Measurements from ENCODE around the gene CHKB. TPM values are rescaled to one million over a fixed set of nuclear protein-coding genes. Genes with fewer than 3 reads are reported as not detected.

The CHKB gene
- total and polyA plus RNA-seq, 11 donors = 16.7 to 77.1 (median 35.6) TPM

DNA sequence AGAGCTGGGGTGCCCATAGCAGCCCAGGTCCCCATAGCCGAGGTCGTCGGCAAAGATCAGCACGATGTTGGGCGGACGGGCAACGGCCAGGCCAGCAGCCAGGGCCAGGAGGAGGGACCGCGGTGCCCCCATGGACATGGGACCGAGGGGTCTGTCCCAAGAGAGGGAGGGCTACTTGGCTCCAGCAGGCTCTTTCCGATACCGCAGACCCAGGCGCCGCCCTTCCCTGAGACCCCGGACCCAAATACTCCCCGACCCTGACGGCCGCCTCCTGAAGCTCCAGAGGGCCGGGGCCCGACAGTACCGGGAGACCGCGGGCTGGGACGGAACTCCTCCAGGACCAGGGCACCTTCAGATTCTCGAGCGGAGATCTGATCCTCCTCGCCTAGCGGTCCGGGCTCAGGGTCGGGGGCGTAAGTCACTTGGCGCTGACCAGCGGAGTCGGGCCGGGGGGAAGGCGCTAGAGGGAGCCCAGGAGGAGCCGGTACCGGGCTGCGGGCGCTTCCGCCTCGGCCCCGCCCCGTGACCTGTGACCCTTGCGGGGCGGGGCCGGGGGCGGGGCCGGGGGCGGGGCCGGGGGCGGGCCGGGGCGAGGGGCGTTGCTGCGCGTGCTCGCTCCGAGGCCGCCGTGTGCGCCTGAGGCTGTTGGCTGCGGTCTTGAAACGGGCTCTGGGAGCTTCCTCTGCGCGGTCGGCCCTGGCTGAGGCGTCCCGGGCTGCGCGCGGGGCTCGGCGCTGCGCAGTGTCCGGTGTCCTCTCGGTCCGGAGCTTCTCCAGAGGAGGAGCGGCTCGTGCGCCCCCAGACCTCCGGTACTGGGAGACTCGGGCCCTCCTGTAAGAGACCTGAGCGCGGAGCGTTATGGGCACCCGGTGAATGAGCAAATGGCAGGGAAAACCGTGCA, 45.2 kb upstream of the CHKB start, which contains the start of gene ARSA:
Gene ARSA (minus strand): TSS at position 511 of the 901 bp plus-strand sequence. CDS start 373 bp downstream, at position 138.
- Histone ChIP-seq H3K4me1 (peaks cover 0 to 27% (median 17%) of the 10 kb centered on the region in 12 donors), H3K9me3 (no peaks in the 10 kb centered on the region), H3K27me3 (no peaks in the 10 kb centered on the region), H3K36me3 (peaks cover 0 to 15% (median 0%) of the 10 kb centered on the region in 9 donors), H3K27ac (peak within 1 kb of the TSS; percentile 70 to 93 (median 87)), H3K4me3 (peak within 1 kb of the TSS; percentile 61 to 92 (median 82))
- intact Hi-C loops (cut with DNase I) = loop anchor here in 9 of 10 donors (1.0 to 5.0 kb wide), 7 partner anchors 44 to 84 kb away; partner anchors contain the start of gene SHANK3 (in 4 of the 9)
- WGBS, 4 donors = 1 to 3% (median 2%) methylated on average over 37 to 88 of the region's 88 CpGs
- ATAC-seq (peak; percentile 77 to 93 (median 90)), DNase-seq (peak; percentile 87 to 94 (median 88))
- TF ChIP-seq, protein P1, sequence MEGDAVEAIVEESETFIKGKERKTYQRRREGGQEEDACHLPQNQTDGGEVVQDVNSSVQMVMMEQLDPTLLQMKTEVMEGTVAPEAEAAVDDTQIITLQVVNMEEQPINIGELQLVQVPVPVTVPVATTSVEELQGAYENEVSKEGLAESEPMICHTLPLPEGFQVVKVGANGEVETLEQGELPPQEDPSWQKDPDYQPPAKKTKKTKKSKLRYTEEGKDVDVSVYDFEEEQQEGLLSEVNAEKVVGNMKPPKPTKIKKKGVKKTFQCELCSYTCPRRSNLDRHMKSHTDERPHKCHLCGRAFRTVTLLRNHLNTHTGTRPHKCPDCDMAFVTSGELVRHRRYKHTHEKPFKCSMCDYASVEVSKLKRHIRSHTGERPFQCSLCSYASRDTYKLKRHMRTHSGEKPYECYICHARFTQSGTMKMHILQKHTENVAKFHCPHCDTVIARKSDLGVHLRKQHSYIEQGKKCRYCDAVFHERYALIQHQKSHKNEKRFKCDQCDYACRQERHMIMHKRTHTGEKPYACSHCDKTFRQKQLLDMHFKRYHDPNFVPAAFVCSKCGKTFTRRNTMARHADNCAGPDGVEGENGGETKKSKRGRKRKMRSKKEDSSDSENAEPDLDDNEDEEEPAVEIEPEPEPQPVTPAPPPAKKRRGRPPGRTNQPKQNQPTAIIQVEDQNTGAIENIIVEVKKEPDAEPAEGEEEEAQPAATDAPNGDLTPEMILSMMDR (IDR thresholded peaks at IDR 0.05) = peak in 11 of 12 donors; percentile 16 to 65 (median 49)
- TF ChIP-seq POLR2A (IDR thresholded peaks at IDR 0.05) = peak in 1 of 2 donors; percentile 74

DNA sequence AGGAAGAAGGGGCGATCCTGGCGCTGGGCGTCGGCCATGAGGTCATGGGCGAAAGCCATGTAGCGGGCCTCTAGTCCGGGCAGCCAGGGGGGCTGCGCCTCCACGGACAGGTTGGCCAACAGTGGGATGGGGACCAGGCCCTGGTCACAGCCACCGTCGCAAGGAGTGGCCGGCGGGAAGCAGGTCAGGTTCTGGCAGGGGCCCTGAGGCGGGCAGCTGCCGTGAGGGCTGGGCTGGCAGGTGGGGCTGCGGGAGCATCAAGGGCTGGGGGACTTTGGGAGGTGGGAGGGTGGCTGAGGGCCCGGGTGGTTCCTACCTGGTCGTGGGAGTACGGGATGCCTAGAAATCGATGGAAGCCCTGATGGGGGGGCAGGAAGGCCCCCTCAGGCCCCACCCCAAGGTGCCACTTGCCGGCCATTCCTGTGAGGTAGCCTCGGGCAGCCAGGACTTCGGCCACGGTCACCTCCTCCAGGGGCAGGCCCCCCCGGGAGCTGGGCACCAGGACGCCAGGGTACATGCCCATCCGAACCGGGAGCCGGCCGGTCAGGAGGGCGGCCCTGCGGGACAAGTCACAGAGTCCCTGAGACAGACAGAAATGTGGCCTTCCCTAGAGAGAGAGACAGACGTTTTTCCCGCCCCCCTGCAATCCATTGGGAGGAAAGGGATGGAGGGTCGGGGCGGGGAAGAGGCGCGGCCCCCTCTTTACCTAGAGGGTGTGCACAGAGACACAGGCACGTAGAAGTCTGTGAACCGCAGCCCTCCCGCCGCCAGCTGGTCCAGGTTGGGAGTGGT, 44.4 kb upstream of the CHKB start:
- DNase-seq (peak in 1 of 5 donors; percentile 48), ATAC-seq (peak in 3 of 4 donors; percentile 1 to 3 (median 2))
- TF ChIP-seq POLR2A (IDR thresholded peaks at IDR 0.05) = no peak
- TF ChIP-seq, protein P1 (IDR thresholded peaks at IDR 0.05) = no peak
- peak overlapping the region; percentile 70 to 93 (median 87) for H3K27ac ChIP-seq
- H3K4me1 ChIP-seq = peaks cover 0 to 36% (median 20%) of the 10 kb centered on the region in 12 donors
- H3K4me3 ChIP-seq = peak overlapping the region; percentile 61 to 92 (median 82)
- intact Hi-C loops (cut with DNase I) = loop anchor here in 9 of 10 donors (1.0 to 5.0 kb wide), 7 partner anchors 45 to 85 kb away; partner anchors contain the start of gene SHANK3 (in 4 of the 9)
- peaks cover 0 to 15% (median 0%) of the 10 kb centered on the region in 9 donors for H3K36me3 ChIP-seq
- H3K9me3 ChIP-seq = no peaks in the 10 kb centered on the region
- WGBS, 4 donors = 57 to 82% (median 72%) methylated on average over 30 to 42 of the region's 42 CpGs
- no peaks in the 10 kb centered on the region for H3K27me3 ChIP-seq

DNA sequence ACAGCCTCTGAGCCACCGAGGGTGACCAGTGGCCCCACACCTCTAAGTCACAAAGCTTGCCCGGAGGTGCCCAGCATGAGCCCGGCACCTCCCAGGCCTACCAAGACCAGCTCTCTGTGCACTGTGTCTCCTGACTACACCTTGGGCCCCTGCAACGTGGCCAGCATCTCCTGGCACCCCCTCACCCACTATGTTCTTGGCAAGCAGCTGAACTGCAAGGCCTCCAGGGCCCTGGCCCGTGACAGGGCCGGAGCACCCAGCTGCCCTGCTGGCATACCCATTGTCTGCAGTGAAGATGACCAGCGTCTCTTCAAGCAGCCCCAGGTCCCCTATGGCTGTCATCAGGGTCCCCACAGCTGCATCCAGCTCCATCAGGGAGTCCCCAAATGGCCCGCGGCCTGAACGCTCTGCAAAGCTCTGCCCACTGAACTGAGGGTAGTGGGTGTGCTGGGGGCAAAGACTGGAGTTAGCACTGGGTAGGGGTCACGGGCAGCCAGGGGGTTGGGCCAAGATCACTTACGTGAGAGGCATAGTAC, 43.7 kb upstream of the CHKB start:
- no peak for DNase-seq
- peak overlapping the region in 6 of 12 donors; percentile 61 to 92 (median 86) for H3K4me3 ChIP-seq

More for the DNA sequence above, 43.7 kb upstream of the CHKB start:
- Histone ChIP-seq H3K27me3 (no peaks in the 10 kb centered on the region), H3K36me3 (peaks cover 0 to 15% (median 0%) of the 10 kb centered on the region in 9 donors), H3K27ac (peak overlapping the region in 3 of 12 donors; percentile 84 to 93 (median 87)), H3K9me3 (no peaks in the 10 kb centered on the region), H3K4me1 (peaks cover 0 to 42% (median 24%) of the 10 kb centered on the region in 12 donors)
- ATAC-seq = no peak
- TF ChIP-seq POLR2A (IDR thresholded peaks at IDR 0.05) = no peak
- TF ChIP-seq, protein P1 (IDR thresholded peaks at IDR 0.05) = no peak
- intact Hi-C loops (cut with DNase I) = loop anchor here in 9 of 10 donors (2.0 to 5.0 kb wide), 6 partner anchors 46 to 86 kb away; partner anchors contain the start of gene SHANK3 (in 4 of the 9)
- 71 to 88% (median 82%) methylated on average over 10 to 12 of the region's 12 CpGs for WGBS, 4 donors
